ENCODE data around the gene CAPZB.

- TF ChIP-seq CTCF (IDR thresholded peaks at IDR 0.05; ENCODE audit: poor library complexity, severe bottlenecking) (no peak), EP300 (conservative IDR thresholded peaks at IDR 0.05; ENCODE audit: poor library complexity, severe bottlenecking) (no peak), EZH2 (IDR thresholded peaks at IDR 0.05; ENCODE audit: borderline replicate concordance, insufficient read depth, low read length, poor library complexity, severe bottlenecking) (no peak), RAD21 (conservative IDR thresholded peaks at IDR 0.05) (no peak), POLR2AphosphoS5 (IDR thresholded peaks at IDR 0.05) (no peak), MXI1 (conservative IDR thresholded peaks at IDR 0.05; ENCODE audit: poor library complexity, severe bottlenecking) (no peak), TAF1 (IDR thresholded peaks at IDR 0.05; ENCODE audit: low read depth) (no peak)
- TF ChIP-seq, protein P1, sequence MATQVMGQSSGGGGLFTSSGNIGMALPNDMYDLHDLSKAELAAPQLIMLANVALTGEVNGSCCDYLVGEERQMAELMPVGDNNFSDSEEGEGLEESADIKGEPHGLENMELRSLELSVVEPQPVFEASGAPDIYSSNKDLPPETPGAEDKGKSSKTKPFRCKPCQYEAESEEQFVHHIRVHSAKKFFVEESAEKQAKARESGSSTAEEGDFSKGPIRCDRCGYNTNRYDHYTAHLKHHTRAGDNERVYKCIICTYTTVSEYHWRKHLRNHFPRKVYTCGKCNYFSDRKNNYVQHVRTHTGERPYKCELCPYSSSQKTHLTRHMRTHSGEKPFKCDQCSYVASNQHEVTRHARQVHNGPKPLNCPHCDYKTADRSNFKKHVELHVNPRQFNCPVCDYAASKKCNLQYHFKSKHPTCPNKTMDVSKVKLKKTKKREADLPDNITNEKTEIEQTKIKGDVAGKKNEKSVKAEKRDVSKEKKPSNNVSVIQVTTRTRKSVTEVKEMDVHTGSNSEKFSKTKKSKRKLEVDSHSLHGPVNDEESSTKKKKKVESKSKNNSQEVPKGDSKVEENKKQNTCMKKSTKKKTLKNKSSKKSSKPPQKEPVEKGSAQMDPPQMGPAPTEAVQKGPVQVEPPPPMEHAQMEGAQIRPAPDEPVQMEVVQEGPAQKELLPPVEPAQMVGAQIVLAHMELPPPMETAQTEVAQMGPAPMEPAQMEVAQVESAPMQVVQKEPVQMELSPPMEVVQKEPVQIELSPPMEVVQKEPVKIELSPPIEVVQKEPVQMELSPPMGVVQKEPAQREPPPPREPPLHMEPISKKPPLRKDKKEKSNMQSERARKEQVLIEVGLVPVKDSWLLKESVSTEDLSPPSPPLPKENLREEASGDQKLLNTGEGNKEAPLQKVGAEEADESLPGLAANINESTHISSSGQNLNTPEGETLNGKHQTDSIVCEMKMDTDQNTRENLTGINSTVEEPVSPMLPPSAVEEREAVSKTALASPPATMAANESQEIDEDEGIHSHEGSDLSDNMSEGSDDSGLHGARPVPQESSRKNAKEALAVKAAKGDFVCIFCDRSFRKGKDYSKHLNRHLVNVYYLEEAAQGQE (IDR thresholded peaks at IDR 0.05; ENCODE audit: borderline replicate concordance): no peak
Observed at GRCh38 chr1:19416921-19417470, 68.3 kb downstream of the CAPZB start.
